HEK293T (cell line): Measurements from ENCODE around the gene CCT6A.
"Not testable (repeated sequence)": the region's sequence is repeated elsewhere in the genome, so short reads cannot be mapped to it uniquely, and the experiment has no call there.

Experiments
- BHLHE40 ChIP-seq: fragments of 450-650 bp; IDR thresholded peaks from 2 replicates; pipeline ENCODE4 v1.6.1; 2016; ENCODE audit warnings: mild to moderate bottlenecking, moderate library complexity, borderline replicate concordance
- FOXK2 ChIP-seq: fragments of 450-650 bp; IDR thresholded peaks from 2 replicates; pipeline ENCODE4 v1.6.1; 2016; ENCODE audit warnings: mild to moderate bottlenecking
- FOXM1 ChIP-seq: fragments of 450-650 bp; IDR thresholded peaks from 2 replicates; pipeline ENCODE4 v1.6.1; 2017; ENCODE audit warnings: mild to moderate bottlenecking, borderline replicate concordance
- HDGF ChIP-seq: fragments of 450-650 bp; IDR thresholded peaks from 2 replicates; pipeline ENCODE4 v1.6.1; 2017; ENCODE audit warnings: antibody characterized with exemption, borderline replicate concordance
- L3MBTL2 ChIP-seq: fragments of 450-650 bp; conservative IDR thresholded peaks from 2 replicates; pipeline ENCODE4 v1.6.1; 2016; ENCODE audit warnings: mild to moderate bottlenecking
- NFRKB ChIP-seq: fragments of 450-650 bp; IDR thresholded peaks from 2 replicates; pipeline ENCODE4 v1.6.1; 2016; ENCODE audit warnings: mild to moderate bottlenecking, moderate library complexity
- SP1 ChIP-seq: fragments of 450-650 bp; IDR thresholded peaks from 2 replicates; pipeline ENCODE4 v1.6.1; 2017
- SUZ12 ChIP-seq: fragments of 450-650 bp; IDR thresholded peaks from 2 replicates; pipeline ENCODE4 v1.6.1; 2016; ENCODE audit warnings: mild to moderate bottlenecking
- TARDBP ChIP-seq: fragments of 450-650 bp; IDR thresholded peaks from 2 replicates; pipeline ENCODE4 v1.6.1; 2016
- ZNF384 ChIP-seq: fragments of 450-650 bp; IDR thresholded peaks from 2 replicates; pipeline ENCODE4 v1.6.1; 2016
- TF ChIP-seq, protein P1 (sequence below): fragments of 450-650 bp; IDR thresholded peaks from 2 replicates; pipeline ENCODE4 v1.6.1; 2016

- not testable (repeated sequence) for TF ChIP-seq TARDBP, FOXM1, BHLHE40, SUZ12, ZNF384, HDGF, L3MBTL2, SP1, NFRKB, FOXK2
- TF ChIP-seq, protein P1, sequence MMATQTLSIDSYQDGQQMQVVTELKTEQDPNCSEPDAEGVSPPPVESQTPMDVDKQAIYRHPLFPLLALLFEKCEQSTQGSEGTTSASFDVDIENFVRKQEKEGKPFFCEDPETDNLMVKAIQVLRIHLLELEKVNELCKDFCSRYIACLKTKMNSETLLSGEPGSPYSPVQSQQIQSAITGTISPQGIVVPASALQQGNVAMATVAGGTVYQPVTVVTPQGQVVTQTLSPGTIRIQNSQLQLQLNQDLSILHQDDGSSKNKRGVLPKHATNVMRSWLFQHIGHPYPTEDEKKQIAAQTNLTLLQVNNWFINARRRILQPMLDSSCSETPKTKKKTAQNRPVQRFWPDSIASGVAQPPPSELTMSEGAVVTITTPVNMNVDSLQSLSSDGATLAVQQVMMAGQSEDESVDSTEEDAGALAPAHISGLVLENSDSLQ, result not testable (repeated sequence)
Measured at GRCh38 chr7:56017015-56017414, 34.5 kb upstream of the CCT6A start.
